DMS 273 treated with DMSO at 0.1 percent for 48 hours (cell line): ENCODE results near the gene ABCA13.

Source experiments
- DNase-seq: peaks from one replicate; lab custom pipeline; 2025; lab: John Stamatoyannopoulos, UW

Gene ABCA13

DNA sequence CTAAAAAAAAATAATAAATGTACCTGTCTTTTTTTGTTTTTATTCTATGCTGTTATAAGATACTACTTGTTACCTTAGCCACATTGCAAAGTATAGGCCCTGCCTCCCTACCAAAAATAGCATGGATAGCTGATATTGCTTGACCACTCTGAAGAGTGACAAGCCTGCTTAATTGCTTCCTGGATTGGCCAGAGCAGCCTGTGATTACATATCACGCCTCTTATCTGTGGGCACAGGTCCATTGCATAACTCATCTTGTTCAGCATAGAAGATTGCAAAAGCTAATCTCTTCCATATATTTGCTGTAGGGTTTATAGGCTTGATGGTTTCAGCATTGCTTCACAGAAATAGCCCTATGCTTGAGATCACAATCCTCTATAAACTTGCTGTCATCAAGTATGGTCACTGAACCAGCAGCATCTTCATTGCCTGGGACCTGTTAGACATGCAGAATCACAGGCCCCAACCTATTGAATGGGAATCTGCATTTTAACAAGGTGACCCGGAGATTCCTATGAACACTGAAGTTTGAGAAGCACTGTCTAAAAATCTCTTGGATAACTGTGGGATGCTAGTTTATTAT, 472.3 kb downstream of the ABCA13 start:
- no peak for DNase-seq

DNA sequence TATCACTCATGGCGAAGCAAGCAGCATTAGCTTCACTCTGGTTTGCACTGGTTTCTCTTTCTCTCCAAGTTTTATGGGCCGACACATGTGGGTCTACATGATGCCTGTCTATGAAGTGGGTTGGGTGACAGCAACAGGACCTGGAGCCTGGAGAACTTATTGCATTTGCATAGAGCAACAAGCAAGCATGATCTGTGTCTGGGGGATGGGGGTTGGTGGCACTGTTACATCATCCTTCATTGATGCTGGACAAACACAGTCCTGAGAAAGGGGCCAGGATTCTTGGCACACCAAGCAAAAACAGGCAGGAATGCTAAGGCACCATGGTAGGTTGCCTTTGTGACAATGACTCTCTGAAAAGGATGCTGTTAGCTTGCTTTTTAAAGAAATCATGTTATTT, 486.9 kb downstream of the ABCA13 start:
- DNase-seq, result no peak

DNA sequence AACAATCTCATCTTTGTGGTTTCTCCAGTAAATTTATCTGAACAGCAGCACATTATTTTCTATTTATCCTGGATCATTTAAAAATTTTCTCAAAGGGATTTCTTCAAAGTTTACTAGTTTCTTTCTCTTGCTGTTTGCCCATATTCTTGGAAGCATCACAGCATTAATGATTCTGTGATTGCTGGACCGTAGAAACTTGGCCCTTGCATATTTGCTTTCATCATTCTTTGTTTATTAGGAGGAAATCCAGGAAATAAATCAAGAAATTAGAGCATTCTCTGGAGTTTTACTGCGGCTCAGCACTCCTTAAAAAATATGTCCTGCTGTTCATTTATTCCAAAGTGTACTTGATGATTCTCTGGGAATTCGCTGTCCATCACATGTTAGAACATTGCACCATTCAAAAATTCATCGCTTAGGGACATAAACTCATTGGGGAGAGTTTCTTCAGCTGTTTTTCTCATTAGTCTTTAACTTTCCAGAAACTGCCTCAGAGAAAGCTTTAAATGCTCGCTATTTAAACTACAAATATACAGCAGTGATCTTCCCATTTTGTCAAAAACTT, 489.1 kb downstream of the ABCA13 start:
- no peak for DNase-seq

DNA sequence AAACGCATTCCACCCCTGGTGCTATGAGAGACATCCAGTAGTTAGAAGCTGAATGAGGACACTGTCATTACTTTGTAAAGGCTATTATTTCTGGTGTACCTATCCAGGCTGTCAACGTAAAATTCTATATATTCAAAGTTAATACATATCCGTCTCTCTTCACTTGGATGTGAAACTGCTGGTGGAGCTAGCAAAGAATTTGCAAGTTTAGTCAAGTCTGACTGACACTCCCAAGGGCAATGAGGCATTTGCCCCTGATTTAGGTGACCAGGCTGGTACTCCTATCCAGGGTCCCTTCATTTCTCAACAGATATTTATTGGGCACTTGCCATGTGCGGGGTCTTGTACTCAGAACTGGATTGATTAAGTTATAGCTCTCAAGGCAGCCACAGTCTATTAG, 493.0 kb downstream of the ABCA13 start:
- no peak for DNase-seq

DNA sequence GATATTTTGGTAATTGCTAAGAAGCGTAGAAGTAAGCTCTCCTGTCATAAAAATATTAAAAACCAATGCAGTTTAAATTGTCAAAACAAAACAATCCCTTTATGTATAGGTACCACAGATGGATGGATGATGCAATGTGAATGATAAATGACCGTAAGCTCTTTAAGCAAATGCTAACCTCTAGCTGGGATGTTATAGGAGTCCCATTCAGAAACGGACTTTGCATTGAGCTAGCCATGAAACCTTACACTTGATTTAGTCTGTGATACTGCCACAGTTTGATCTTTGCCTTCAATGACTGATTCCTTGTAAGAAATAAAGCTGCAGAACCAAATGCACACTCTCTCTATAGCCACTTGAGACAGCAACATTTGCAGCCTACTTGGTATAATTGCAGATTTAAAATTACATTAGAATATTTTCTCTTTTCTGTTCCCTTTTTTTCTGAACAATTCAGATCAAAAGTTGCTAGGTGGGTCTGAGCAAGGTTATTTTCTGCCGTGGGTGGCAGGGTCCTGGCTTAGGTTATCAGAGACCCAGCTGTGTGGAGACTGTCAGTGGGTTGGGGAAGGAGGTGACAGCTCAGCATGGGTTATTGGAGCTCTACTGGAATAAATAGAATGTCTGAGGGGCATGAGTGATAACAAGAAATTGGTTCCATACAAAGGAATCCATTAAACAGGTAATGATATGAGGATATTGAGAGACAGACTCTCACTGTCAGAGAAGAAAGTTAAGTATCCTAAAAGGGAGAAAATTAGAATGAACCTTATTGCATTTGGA, 494.3 kb downstream of the ABCA13 start:
- no peak for DNase-seq

DNA sequence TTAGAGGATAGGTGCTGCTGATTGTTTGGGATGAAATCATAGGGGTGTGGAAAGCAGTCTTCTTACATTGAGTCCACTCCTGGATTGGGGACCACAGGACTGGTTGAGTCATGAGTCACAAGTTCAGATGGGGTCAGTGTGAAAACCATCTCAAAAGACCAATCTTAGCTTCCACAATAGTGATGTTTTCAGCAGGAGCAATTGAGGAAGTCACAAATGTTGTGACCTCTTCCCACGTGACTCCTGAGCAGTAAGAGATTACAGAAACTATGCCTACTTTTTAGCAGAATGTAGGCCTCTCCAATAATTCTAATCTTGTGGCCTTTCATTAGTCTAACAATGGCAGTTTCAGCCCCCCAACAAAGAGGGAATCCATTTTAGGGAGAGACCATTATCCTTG, 496.1 kb downstream of the ABCA13 start:
- no peak for DNase-seq

DNA sequence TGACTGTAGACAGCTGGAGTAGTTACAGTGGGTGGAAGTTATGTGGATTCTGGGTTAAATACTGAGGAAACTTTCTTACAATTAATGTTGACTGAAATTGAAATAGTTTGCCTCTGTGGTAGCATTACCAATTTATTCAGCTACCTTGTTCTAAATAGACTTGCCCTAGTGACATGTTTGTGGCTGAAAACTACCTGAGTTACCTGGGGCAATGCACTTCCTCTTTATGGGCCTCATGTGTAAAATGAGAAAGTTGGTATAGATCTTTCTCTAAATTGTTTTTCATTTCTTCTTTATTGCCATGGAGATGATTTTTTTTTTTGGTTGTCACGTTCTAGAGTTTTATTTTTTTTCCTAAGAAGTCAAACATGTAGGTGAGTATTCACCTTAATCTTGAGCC, 500.4 kb downstream of the ABCA13 start:
- DNase-seq, result no peak

DNA sequence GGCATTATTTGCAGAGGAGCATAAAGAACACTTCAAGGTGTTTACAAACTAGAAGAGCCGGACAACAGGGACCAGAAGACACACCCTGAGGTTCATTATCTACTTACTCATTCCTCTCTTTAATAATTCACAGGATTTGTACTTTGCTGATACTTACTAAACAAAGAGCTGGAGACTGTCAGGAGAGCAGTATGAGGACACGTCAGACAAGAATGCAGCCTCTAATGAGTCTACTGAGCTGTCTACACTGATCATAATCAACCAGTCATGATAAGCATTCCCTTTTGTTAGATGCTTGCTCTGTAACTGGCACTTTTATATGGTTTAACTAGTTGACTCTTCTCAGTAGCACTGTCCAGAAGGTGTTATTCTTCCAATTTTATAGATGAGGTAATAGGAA, 509.7 kb downstream of the ABCA13 start:
- DNase-seq, result no peak

DNA sequence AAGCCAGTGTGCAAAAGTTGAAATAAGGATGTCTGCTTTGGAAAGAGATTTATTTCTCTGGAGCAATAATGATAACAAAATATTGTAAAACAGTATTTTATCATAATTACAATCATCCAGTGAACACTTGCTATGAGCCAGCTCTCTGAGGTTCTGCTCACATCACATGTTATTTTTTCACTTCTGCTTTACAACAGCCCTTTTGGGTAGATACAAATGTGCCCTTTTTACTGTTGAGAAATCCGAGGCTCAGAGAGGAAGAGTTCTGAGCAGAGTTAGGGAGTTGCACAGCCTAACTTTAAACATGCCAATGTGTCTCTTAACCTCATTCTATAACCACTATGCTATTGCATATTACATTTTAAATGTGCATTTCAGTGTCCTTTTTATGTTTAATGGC, 520.5 kb downstream of the ABCA13 start:
- no peak for DNase-seq
